ENCODE measurements around the gene SOD1. TPM values are rescaled to one million over a fixed set of nuclear protein-coding genes. Genes with fewer than 3 reads are reported as not detected.
A peak's percentile ranks its signal among the peaks of the same experiment; 100 is the strongest.

SOD1 gene
- polyA plus RNA-seq, 1 donor from 2014 or later: 438 TPM

DNA sequence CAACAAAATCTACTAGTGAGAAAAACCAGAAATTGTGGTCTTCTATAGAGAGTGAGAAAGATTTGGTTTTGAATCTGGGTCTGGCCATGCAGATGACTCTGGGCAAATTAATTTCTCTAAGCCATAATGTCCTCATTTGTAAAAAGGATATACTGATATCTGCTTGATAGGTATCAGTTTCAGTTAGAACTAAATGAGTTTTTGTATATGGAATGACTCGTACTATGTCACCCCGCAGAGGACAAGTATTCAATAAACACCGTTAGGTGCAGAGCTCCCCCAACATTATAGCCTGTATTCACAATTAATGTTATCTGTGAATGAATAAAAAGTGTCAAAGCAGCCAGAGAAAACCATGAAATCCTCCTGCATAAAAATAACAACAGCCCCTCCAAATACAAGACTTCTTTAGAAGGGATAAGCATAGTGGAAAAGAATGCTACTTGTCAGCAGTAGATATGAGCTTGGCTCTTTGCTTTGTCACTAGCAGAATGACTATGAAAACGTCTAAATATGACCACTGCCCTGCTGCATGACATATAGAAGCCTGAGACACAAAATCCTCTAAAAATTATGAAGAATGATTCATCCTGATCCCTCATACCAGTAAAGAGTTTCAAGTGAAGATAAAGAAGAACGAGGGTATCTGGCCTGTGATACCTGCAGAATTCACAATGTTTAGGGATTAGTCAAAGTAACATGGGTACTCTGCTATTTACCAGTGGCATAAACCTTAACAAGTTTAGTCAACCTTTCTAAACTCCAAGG, 54.7 kb downstream of the SOD1 start:
- Mint-ChIP-seq H3K27ac (peak overlapping the region in 2 of 3 donors; percentile 9 to 65), H3K27me3 (no peaks in the 10 kb centered on the region), H3K4me1 (peaks cover 73 to 80% (median 78%) of the 10 kb centered on the region in 3 donors), H3K9me3 (no peaks in the 10 kb centered on the region), H3K4me3 (peak overlapping the region in 3 of 4 donors; percentile 31 to 65 (median 60)), H3K36me3 (peaks cover 2% of the 10 kb centered on the region)

DNA sequence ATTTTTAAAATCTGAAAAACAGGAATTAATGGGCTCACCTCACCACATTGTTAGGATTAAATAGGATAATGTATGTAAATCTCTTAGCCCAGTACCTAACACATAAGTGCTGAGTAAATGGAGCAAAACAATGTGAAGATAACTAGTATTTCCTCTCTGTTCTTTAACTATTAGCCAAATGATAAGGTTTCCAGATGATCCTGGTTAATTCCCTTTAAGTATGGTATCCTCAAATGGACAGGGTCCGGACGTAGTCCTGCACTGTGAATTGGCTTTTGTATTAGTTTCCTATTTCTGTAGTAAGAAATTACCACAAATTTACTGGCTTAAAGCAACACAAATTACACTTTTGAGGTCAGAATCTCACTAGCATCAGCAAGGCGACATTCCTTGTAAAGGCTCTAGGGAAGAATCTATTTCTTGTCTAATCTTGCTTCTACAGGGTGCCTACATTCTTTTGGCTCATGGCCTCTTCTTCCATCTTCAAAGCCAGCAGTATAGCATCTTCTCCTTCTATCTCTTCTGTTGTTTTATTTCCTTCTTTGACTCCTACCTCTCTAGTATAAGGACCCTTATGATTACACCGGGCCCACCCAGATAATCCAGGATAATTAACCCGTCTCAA, 55.4 kb downstream of the SOD1 start:
- H3K27ac Mint-ChIP-seq: peak overlapping the region in 1 of 3 donors; percentile 4
- H3K4me3 Mint-ChIP-seq: peak overlapping the region in 2 of 4 donors; percentile 65 to 88
- peaks cover 66 to 76% (median 73%) of the 10 kb centered on the region in 3 donors for H3K4me1 Mint-ChIP-seq
- H3K9me3 Mint-ChIP-seq: no peaks in the 10 kb centered on the region
- no peaks in the 10 kb centered on the region for H3K27me3 Mint-ChIP-seq
- H3K36me3 Mint-ChIP-seq: peaks cover 1% of the 10 kb centered on the region

DNA sequence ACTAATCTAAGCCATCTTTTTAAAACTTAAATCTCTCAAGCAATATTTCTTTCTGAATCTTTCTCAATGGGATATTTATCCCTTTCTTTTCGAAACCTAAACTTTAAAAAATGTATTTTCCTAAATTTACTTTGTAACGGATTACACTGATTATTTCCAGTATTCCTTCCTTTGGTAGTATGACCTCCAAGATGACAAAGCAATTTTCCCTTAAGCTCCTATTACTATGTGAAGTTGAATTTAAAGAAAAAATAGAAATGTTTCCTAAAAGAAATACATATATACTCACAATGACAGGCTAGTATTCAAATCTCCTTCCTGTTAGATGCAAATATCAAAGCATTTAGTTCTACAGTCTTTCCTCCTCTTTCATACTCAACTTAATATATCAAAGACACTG, 56.6 kb downstream of the SOD1 start:
- Mint-ChIP-seq H3K27me3 (no peaks in the 10 kb centered on the region), H3K27ac (no peak overlapping the region), H3K36me3 (no peaks in the 10 kb centered on the region), H3K4me1 (peaks cover 64 to 76% (median 71%) of the 10 kb centered on the region in 3 donors), H3K9me3 (no peaks in the 10 kb centered on the region), H3K4me3 (peak overlapping the region in 2 of 4 donors; percentile 43 to 63)

Other genes starting within 250 kb of the SOD1 start
- gene SCAF4, start 72.4 kb downstream of the SOD1 start, polyA plus RNA-seq: 49.9 TPM
- gene HUNK, start 213.3 kb downstream of the SOD1 start, polyA plus RNA-seq: not detected